GDM1 (cell line): Measurements from ENCODE around the gene TRABD2A.

Source experiments
- DNase-seq: peaks from one replicate; lab custom pipeline; 2025; lab: John Stamatoyannopoulos, UW

TRABD2A gene

GRCh38 chr2:84904151-84904550 lies 23.3 kb upstream of the TRABD2A start:
- DNase-seq, result no peak

- DNase-seq, result no peak
Measured at GRCh38 chr2:84902526-84902925, 21.6 kb upstream of the TRABD2A start.

GRCh38 chr2:84901593-84902120 lies 20.8 kb upstream of the TRABD2A start:
- no peak for DNase-seq

- DNase-seq, result no peak
Measured at GRCh38 chr2:84900971-84901370, 20.1 kb upstream of the TRABD2A start.

GRCh38 chr2:84899304-84900204 lies 18.7 kb upstream of the TRABD2A start:
- DNase-seq, result no peak

- DNase-seq, result no peak
Measured at GRCh38 chr2:84897773-84898172, 16.9 kb upstream of the TRABD2A start.

- no peak for DNase-seq
Measured at GRCh38 chr2:84896567-84896966, 15.7 kb upstream of the TRABD2A start.

GRCh38 chr2:84894758-84895520 lies 14.1 kb upstream of the TRABD2A start:
- peak; percentile 17 for DNase-seq

GRCh38 chr2:84894131-84894586 lies 13.3 kb upstream of the TRABD2A start:
- no peak for DNase-seq

GRCh38 chr2:84891355-84892010 lies 10.6 kb upstream of the TRABD2A start:
- no peak for DNase-seq

GRCh38 chr2:84889332-84889731 lies 8.4 kb upstream of the TRABD2A start:
- DNase-seq, result no peak

GRCh38 chr2:84888401-84889276 lies 7.8 kb upstream of the TRABD2A start:
- peak; percentile 80 for DNase-seq

GRCh38 chr2:84886791-84887190 lies 5.9 kb upstream of the TRABD2A start:
- no peak for DNase-seq

- no peak for DNase-seq
Measured at GRCh38 chr2:84885111-84885510, 4.2 kb upstream of the TRABD2A start.

GRCh38 chr2:84884449-84884848 lies 3.6 kb upstream of the TRABD2A start:
- no peak for DNase-seq

GRCh38 chr2:84882775-84883550 lies 2.1 kb upstream of the TRABD2A start:
- DNase-seq, result no peak

GRCh38 chr2:84882414-84882738 lies 1.5 kb upstream of the TRABD2A start:
- DNase-seq, result no peak

GRCh38 chr2:84881581-84882413 lies 913 bp upstream of the TRABD2A start:
- peak; percentile 63 for DNase-seq

- no peak for DNase-seq
Measured at GRCh38 chr2:84880395-84880644, 564 bp downstream of the TRABD2A start.
